Body of pancreas (tissue), 4 donors: Measurements from ENCODE around the gene PCSK5.

Experiments used
- POLR2A ChIP-seq, 3 donors: fragments of 450-650 bp; IDR thresholded peaks; one replicate each; pipeline ENCODE4 v1.6.1; 2016; ENCODE audit warnings: antibody characterized with exemption in 3 of 3, mild to moderate bottlenecking in 2 of 3
- TF ChIP-seq, protein P1 (sequence below), 7 experiments: fragments of 450-650 bp in 4 of 7; fragments of 200-600 bp in 3 of 7; sonication (generic) in 3 of 7; IDR thresholded peaks; one replicate each; pipeline ENCODE4 v1.5.1; 2016 to 2019; ENCODE audit warnings: antibody characterized with exemption in 7 of 7

DNA sequence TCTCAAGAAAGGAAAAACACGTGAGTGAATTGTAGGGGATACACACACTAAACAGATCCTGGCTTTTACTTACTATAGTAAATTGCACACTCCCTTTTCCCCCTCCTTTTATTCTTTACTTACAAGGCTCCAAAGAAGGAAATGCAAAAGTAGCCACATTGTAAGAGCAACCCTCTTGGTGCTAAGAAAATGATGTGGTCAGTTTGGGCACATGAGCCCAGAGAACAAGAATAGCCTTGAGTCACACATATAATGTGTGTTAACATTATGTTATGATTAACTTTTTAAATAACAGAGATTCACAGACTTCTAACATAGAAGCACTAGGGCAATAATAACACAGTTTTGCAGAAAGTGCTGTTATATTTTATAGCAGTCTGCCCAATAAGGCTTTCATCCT, 48.5 kb downstream of the PCSK5 start:
- TF ChIP-seq, protein P1, sequence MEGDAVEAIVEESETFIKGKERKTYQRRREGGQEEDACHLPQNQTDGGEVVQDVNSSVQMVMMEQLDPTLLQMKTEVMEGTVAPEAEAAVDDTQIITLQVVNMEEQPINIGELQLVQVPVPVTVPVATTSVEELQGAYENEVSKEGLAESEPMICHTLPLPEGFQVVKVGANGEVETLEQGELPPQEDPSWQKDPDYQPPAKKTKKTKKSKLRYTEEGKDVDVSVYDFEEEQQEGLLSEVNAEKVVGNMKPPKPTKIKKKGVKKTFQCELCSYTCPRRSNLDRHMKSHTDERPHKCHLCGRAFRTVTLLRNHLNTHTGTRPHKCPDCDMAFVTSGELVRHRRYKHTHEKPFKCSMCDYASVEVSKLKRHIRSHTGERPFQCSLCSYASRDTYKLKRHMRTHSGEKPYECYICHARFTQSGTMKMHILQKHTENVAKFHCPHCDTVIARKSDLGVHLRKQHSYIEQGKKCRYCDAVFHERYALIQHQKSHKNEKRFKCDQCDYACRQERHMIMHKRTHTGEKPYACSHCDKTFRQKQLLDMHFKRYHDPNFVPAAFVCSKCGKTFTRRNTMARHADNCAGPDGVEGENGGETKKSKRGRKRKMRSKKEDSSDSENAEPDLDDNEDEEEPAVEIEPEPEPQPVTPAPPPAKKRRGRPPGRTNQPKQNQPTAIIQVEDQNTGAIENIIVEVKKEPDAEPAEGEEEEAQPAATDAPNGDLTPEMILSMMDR (IDR thresholded peaks at IDR 0.05): no peak
- TF ChIP-seq POLR2A (IDR thresholded peaks at IDR 0.05): no peak
